HG03039 (cell line): Measurements from ENCODE around the gene KRTAP10-1.
"Not testable (repeated sequence)": the region's sequence is repeated elsewhere in the genome, so short reads cannot be mapped to it uniquely, and the experiment has no call there.

Source experiments
- ATAC-seq: cut with Tn5 transposase; IDR thresholded peaks from one replicate; pipeline ENCODE4 v1.9.1; 2021; ENCODE audit warnings: mild to moderate bottlenecking, moderate library complexity; ENCODE audit not compliant: unreplicated experiment

Gene KRTAP10-1

GRCh38 chr21:44505673-44506278 lies 34.2 kb downstream of the KRTAP10-1 start:
- ATAC-seq = no peak

- no peak for ATAC-seq
Observed at GRCh38 chr21:44503901-44504399, 36.0 kb downstream of the KRTAP10-1 start.

- not testable (repeated sequence) for ATAC-seq
Observed at GRCh38 chr21:44503006-44503889, 36.7 kb downstream of the KRTAP10-1 start.

GRCh38 chr21:44502171-44502958 lies 37.6 kb downstream of the KRTAP10-1 start:
- no peak for ATAC-seq

GRCh38 chr21:44500111-44500510 lies 39.9 kb downstream of the KRTAP10-1 start:
- ATAC-seq = no peak

GRCh38 chr21:44499631-44500030 lies 40.4 kb downstream of the KRTAP10-1 start:
- ATAC-seq = no peak

GRCh38 chr21:44499211-44499560 lies 40.8 kb downstream of the KRTAP10-1 start:
- no peak for ATAC-seq

- no peak for ATAC-seq
Observed at GRCh38 chr21:44498280-44499210, 41.5 kb downstream of the KRTAP10-1 start.

- ATAC-seq = no peak
Observed at GRCh38 chr21:44497703-44498126, 42.3 kb downstream of the KRTAP10-1 start.

GRCh38 chr21:44496564-44497550 lies 43.1 kb downstream of the KRTAP10-1 start:
- no peak for ATAC-seq

- ATAC-seq = no peak
Observed at GRCh38 chr21:44495611-44496563, 44.1 kb downstream of the KRTAP10-1 start.

GRCh38 chr21:44494956-44495355 lies 45.0 kb downstream of the KRTAP10-1 start:
- ATAC-seq = no peak

GRCh38 chr21:44494418-44494817 lies 45.6 kb downstream of the KRTAP10-1 start:
- no peak for ATAC-seq

GRCh38 chr21:44492567-44493385 lies 47.2 kb downstream of the KRTAP10-1 start:
- ATAC-seq = no peak

- ATAC-seq = no peak
Observed at GRCh38 chr21:44490816-44491215, 49.2 kb downstream of the KRTAP10-1 start.

GRCh38 chr21:44490405-44490804 lies 49.6 kb downstream of the KRTAP10-1 start:
- no peak for ATAC-seq

GRCh38 chr21:44489962-44490361 lies 50.0 kb downstream of the KRTAP10-1 start:
- ATAC-seq = no peak
